HFF-Myc (cell line): ENCODE results near the gene C3orf33.

Experiments
- DNase-seq: peaks from one replicate; pipeline ENCODE4 v3.0.0-alpha.2; 2011; ENCODE audit warnings: low read depth; ENCODE audit errors: extremely low read depth
- H3K4me3 ChIP-seq: replicated peaks from 2 replicates; pipeline ENCODE4 v1.5.1; 2011; ENCODE audit warnings: low read depth, mild to moderate bottlenecking, control low read depth, low read length
- TF ChIP-seq, protein P1 (sequence below): IDR thresholded peaks from 2 replicates; pipeline ENCODE4 v1.5.1; 2012; ENCODE audit warnings: mild to moderate bottlenecking, low read depth, low read length, control low read depth; ENCODE audit errors: missing control alignments

The C3orf33 gene

DNA sequence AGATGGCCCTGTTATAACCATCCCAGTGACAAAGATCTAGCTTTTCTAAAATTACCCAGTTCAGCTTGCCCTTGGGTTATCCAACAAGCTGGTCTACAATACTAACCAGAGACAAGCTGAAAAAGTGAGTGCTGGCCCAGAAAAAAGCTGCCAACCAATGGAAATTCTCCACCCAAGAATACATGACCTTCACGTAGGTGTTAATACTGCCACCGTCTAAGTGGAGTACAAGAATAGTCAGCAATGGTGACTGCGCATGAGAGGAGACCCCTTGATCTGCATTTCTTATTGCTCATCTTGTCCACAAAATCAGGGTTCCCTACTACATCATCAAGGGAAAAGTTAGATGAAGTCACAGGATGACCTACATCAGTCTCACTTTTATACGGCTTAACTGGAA, 45.4 kb downstream of the C3orf33 start:
- TF ChIP-seq, protein P1, sequence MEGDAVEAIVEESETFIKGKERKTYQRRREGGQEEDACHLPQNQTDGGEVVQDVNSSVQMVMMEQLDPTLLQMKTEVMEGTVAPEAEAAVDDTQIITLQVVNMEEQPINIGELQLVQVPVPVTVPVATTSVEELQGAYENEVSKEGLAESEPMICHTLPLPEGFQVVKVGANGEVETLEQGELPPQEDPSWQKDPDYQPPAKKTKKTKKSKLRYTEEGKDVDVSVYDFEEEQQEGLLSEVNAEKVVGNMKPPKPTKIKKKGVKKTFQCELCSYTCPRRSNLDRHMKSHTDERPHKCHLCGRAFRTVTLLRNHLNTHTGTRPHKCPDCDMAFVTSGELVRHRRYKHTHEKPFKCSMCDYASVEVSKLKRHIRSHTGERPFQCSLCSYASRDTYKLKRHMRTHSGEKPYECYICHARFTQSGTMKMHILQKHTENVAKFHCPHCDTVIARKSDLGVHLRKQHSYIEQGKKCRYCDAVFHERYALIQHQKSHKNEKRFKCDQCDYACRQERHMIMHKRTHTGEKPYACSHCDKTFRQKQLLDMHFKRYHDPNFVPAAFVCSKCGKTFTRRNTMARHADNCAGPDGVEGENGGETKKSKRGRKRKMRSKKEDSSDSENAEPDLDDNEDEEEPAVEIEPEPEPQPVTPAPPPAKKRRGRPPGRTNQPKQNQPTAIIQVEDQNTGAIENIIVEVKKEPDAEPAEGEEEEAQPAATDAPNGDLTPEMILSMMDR: no peak
- no peak for DNase-seq
- no peak overlapping the region for H3K4me3 ChIP-seq

DNA sequence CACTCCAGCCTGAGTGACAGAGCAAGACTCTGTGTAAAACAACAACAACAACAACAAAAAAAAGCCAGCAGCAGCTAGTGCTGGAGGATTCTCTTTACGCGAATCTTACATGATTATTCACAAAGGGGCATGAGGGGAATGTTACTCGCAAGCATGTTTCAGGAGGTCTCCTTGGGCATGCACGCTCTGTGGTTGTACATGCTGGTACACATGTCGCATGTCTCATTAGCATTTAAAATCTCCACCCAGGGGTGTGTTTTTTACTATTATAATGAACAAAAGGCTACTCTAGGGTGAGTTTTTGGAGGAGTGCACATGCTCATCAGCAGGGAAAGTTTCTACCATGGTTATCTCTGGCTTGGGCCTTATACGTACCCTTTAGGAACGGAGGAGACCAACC, 48.5 kb downstream of the C3orf33 start:
- DNase-seq: no peak
- TF ChIP-seq, protein P1: no peak
- H3K4me3 ChIP-seq: no peak overlapping the region

DNA sequence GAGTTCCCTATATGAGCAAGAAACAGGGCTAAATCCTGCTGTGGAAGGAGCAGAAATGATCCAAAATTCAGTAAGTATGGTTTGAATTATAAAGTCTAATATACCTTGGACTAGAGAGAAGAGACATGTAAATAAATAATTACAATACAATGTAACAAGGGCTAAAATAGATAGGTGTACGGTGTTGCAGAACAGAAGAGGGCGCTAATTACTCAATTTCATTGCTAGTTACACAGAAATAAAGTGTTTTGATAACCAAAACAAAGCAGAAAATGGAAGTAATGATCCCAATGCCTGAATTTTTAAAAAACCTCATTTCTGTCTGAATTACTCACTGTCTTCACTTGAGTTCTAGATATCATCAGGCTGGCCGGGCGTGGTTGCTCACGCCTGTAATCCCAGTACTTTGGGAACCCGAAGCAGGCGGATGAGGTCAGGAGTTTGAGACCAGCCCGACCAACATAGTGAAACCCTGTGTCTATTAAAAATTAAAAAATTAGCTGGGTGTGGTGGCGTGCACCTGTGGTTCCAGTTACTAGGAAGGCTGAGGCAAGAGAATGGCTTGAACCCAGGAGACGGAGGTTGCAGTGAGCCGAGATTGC, 52.9 kb downstream of the C3orf33 start:
- DNase-seq: no peak
- TF ChIP-seq, protein P1: peak; percentile 39
- H3K4me3 ChIP-seq: no peak overlapping the region

DNA sequence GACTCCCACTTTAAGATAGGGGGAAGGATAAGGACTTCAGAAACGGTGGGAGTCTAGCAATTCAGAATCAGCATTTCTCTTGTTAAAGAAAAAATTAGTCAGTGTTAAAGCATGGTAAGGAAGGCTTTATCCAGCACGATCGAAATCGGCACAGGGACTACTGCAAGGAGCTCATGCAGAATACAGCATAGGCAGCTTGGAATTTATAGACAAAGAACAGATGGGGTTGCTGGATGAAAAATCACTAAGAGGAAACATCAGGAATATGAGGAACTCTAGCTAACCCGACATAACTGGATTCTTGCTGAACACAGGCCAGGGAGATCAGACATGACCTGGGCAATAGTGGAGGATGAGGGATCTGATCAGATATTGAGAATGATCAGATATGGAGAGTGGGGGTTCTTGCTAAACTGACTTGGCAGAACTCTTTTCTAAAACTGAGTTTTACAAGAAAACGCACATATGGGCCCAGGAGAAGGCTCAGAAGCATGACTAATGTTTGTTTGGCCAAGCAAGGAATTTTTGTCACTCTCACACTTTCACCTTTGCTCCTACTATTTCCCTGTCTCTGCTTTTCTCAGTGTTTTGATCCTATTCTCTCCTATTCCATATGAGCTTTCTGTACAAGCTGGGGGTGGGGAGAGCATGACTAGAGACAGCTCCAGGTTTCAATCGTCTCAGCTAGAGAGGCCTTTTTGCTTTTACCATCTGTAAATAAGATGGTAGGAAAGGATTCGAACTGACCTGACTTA, 57.3 kb downstream of the C3orf33 start:
- H3K4me3 ChIP-seq: no peak overlapping the region
- peak; percentile 45 for DNase-seq
- TF ChIP-seq, protein P1: no peak

DNA sequence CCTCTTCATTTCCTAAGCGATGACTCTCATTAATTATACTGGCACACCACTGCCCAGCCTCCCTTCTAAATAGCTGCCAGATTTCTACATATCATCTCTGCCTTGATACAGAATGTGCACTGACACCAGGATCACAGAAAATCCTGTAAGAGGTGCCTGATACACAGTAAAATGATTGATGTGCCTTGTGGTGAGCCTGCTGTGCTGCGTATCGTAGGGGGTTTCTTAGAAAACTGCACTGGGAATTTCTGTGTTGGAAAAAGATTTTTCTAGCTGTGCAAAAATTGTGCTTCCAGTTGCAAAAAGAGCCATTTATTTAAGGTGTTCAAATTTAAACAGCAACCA, 58.2 kb downstream of the C3orf33 start:
- TF ChIP-seq, protein P1: no peak
- H3K4me3 ChIP-seq: no peak overlapping the region
- no peak for DNase-seq

DNA sequence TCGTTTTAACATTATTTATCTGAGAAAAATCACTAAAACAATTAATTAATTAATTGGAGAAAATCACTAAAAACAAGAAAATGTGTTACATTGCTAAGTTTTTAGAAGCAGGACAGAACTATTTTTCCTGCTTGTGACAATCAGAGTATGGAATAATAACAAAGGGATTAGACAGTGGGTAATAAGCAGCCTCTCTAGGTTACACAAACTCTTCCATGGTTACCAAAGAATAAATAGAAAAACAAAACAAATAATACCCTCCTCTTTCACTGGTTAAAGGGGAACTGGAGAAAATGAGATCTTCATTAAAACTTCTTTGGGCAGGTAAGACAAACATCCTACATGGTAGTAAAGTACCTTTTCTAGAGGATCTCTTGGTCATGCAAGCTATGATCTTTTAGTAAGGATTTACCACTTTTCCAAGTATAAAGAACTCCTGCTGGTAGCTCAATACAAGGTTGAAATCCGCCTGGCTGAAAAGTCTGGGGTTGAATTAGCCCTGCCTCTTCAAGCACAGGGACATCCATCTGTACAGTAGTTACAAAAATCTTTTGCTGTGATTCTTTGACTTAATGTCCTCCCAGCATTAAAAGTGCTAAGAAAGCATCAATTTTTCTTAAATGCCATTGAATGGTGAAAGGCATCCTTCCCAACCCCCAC, 58.7 kb downstream of the C3orf33 start:
- DNase-seq: no peak
- no peak overlapping the region for H3K4me3 ChIP-seq
- TF ChIP-seq, protein P1: no peak
